GDM1 (cell line): Measurements from ENCODE around the gene PCDHA1.
"Not testable (repeated sequence)": the region's sequence is repeated elsewhere in the genome, so short reads cannot be mapped to it uniquely, and the experiment has no call there.

Experiments used
- DNase-seq: peaks from one replicate; lab custom pipeline; 2025; lab: John Stamatoyannopoulos, UW

Gene PCDHA1

GRCh38 chr5:140785905-140786686, at the start of gene PCDHA1:
Gene PCDHA1, plus strand, starts transcription at chr5:140786140.
- no peak for DNase-seq

GRCh38 chr5:140737486-140737885, 48.5 kb upstream of the PCDHA1 start:
- no peak for DNase-seq

- no peak for DNase-seq
Observed at GRCh38 chr5:140741967-140742366, 44.0 kb upstream of the PCDHA1 start.

- no peak for DNase-seq
Observed at GRCh38 chr5:140753561-140753960, 32.4 kb upstream of the PCDHA1 start.

GRCh38 chr5:140764177-140764973, 21.6 kb upstream of the PCDHA1 start:
- no peak for DNase-seq

- DNase-seq: no peak
Observed at GRCh38 chr5:140767444-140767843, 18.5 kb upstream of the PCDHA1 start.

GRCh38 chr5:140780512-140780911, 5.4 kb upstream of the PCDHA1 start:
- DNase-seq: no peak

- not testable (repeated sequence) for DNase-seq
Observed at GRCh38 chr5:140787422-140787821, 1.5 kb downstream of the PCDHA1 start.

GRCh38 chr5:140787849-140788504, 2.0 kb downstream of the PCDHA1 start:
- not testable (repeated sequence) for DNase-seq

- DNase-seq: no peak
Observed at GRCh38 chr5:140791089-140791488, 5.1 kb downstream of the PCDHA1 start.

- DNase-seq: no peak
Observed at GRCh38 chr5:140794595-140795258, 8.8 kb downstream of the PCDHA1 start, which contains the start of gene PCDHA2. Gene PCDHA2, plus strand, starts transcription at chr5:140794852.

- no peak for DNase-seq
Observed at GRCh38 chr5:140795259-140795641, 9.3 kb downstream of the PCDHA1 start.

- not testable (repeated sequence) for DNase-seq
Observed at GRCh38 chr5:140796072-140796717, 10.3 kb downstream of the PCDHA1 start.

- no peak for DNase-seq
Observed at GRCh38 chr5:140796718-140797095, 10.8 kb downstream of the PCDHA1 start.

- no peak for DNase-seq
Observed at GRCh38 chr5:140800816-140801493, 15.0 kb downstream of the PCDHA1 start, which contains the start of gene PCDHA3. Gene PCDHA3, plus strand, starts transcription at chr5:140801057.

GRCh38 chr5:140801494-140801841, 15.5 kb downstream of the PCDHA1 start:
- DNase-seq: no peak

- DNase-seq: not testable (repeated sequence)
Observed at GRCh38 chr5:140802381-140802780, 16.4 kb downstream of the PCDHA1 start.

- no peak for DNase-seq
Observed at GRCh38 chr5:140802781-140803271, 16.9 kb downstream of the PCDHA1 start.

GRCh38 chr5:140806834-140807775, 21.2 kb downstream of the PCDHA1 start, which contains the start of gene PCDHA4:
Gene PCDHA4, plus strand, starts transcription at chr5:140807068.
- DNase-seq: no peak
